ENCODE results near the gene PER1. TPM values are rescaled to one million over a fixed set of nuclear protein-coding genes. Genes with fewer than 3 reads are reported as not detected.

The PER1 gene
- total and polyA plus RNA-seq, 2 of the 8 experiments (the other 6 are each of a cell fraction or from before 2014, with no cell fraction given), result 9.6 to 38.0 TPM

- TF ChIP-seq TBP (IDR thresholded peaks at IDR 0.05; ENCODE audit: low read depth, low read length) (no peak), BCL11A (IDR thresholded peaks at IDR 0.05; ENCODE audit: low read depth in 2 of 2, low read length in 2 of 2) (no peak), SP4 (IDR thresholded peaks at IDR 0.05; ENCODE audit: low read length) (no peak), PHF8 (conservative IDR thresholded peaks at IDR 0.05; ENCODE audit: low read depth, low read length) (0 out of 2 replicates have a peak, but pooled peaks have one; percentile 38), JUND (IDR thresholded peaks at IDR 0.05; ENCODE audit: low read length) (no peak), KDM1A (IDR thresholded peaks at IDR 0.05; ENCODE audit: borderline replicate concordance, low read length) (peak; percentile 37; the same call in 1 of the 2 replicates), ATF3 (IDR thresholded peaks at IDR 0.05; ENCODE audit: insufficient read depth, low read depth, low read length) (no peak), SIRT6 (IDR thresholded peaks at IDR 0.05; ENCODE audit: low read length) (no peak), CBX5 (IDR thresholded peaks at IDR 0.05; ENCODE audit: low read depth, low read length) (no peak), SP1 (IDR thresholded peaks at IDR 0.05; ENCODE audit: low read depth, low read length) (no peak), TCF12 (IDR thresholded peaks at IDR 0.05; ENCODE audit: low read depth, low read length) (no peak), ASH2L (IDR thresholded peaks at IDR 0.05; ENCODE audit: low read length) (no peak), SP2 (IDR thresholded peaks at IDR 0.05; ENCODE audit: low read length) (no peak), GABPA (IDR thresholded peaks at IDR 0.05; ENCODE audit: borderline replicate concordance, insufficient read depth, low read length) (no peak), CTBP2 (IDR thresholded peaks at IDR 0.05; ENCODE audit: borderline replicate concordance, insufficient read depth, insufficient read length, low read length) (no peak), CHD2 (IDR thresholded peaks at IDR 0.05; ENCODE audit: low read length) (no peak)
- TF ChIP-seq, protein P1, sequence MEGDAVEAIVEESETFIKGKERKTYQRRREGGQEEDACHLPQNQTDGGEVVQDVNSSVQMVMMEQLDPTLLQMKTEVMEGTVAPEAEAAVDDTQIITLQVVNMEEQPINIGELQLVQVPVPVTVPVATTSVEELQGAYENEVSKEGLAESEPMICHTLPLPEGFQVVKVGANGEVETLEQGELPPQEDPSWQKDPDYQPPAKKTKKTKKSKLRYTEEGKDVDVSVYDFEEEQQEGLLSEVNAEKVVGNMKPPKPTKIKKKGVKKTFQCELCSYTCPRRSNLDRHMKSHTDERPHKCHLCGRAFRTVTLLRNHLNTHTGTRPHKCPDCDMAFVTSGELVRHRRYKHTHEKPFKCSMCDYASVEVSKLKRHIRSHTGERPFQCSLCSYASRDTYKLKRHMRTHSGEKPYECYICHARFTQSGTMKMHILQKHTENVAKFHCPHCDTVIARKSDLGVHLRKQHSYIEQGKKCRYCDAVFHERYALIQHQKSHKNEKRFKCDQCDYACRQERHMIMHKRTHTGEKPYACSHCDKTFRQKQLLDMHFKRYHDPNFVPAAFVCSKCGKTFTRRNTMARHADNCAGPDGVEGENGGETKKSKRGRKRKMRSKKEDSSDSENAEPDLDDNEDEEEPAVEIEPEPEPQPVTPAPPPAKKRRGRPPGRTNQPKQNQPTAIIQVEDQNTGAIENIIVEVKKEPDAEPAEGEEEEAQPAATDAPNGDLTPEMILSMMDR (IDR thresholded peaks at IDR 0.05; ENCODE audit: control extremely low read depth in 1 of 3, insufficient read depth in 1 of 3, low read depth in 1 of 3, low read length in 3 of 3), result no peak
Observed at GRCh38 chr17:8125947-8126490, 26.2 kb downstream of the PER1 start (continued).

All from H1 (cell line).